K562 (cell line): ENCODE data around the gene CPS1. TPM values are rescaled to one million over a fixed set of nuclear protein-coding genes. Genes with fewer than 3 reads are reported as not detected.

Source experiments
- ATAC-seq: fragments of 200-7000 bp; cut with Tn5 transposase; 3 replicates; pipeline ENCODE4 v1.9.1; 2020; ENCODE audit warnings: moderate library complexity
- BruUV-seq: library from RNA; stranded (reverse); fragments of 400-500 nt; replicated peaks from 2 replicates; lab custom pipeline; 2021; lab: Mats Ljungman, UMichigan
- CTCF ChIA-PET: fragments of 300-600 bp; formaldehyde crosslinking; extraction: SDS; loops from one replicate; lab custom pipeline; 2021; ENCODE audit warnings: low intra/inter-chr PET ratio; lab: Yijun Ruan, JAX
- POLR2A ChIA-PET: fragments of 300-600, 350-650 bp; sonication (Branson Sonifier 250); formaldehyde crosslinking; extraction: SDS; loops from one replicate; lab custom pipeline; 2021; ENCODE audit warnings: antibody characterized with exemption, inconsistent platforms; lab: Yijun Ruan, JAX
- DNase-seq, 4 experiments: peaks; one replicate each; pipeline versions ENCODE4 v3.0.0 to v3.0.0-alpha.2; 2011 to 2018; ENCODE audit warnings: low spot score in 3 of 4, mixed read lengths in 3 of 4; ENCODE audit errors: extremely low read depth in 1 of 4
- FAIRE-seq: peaks from 2 replicates; lab custom pipeline; 2011; peaks lifted over from hg19 to GRCh38; lab: Jason Lieb, UNC
- H2AFZ ChIP-seq: 2 replicates; pipeline ENCODE4 v1.6.0; 2011; ENCODE audit warnings: low read depth, low read length, control low read depth, inconsistent platforms
- H3K27ac ChIP-seq: fragments of 200-600 bp; 3 replicates; pipeline ENCODE4 v1.8.0; 2011; ENCODE audit warnings: low read depth, mild to moderate bottlenecking, control low read depth, inconsistent platforms, low read length, moderate library complexity, mixed read lengths; ENCODE audit errors: extremely low read depth
- H3K27me3 ChIP-seq, 2 experiments: fragments of 300-600 bp in 1 of 2; 2 replicates in 1 of 2; 3 replicates in 1 of 2; pipeline versions ENCODE4 v1.6.0 to v1.8.0; 2011; ENCODE audit warnings: inconsistent platforms in 2 of 2, low read length in 2 of 2, mild to moderate bottlenecking in 1 of 2, mixed read lengths in 1 of 2, moderate library complexity in 1 of 2; ENCODE audit not compliant: control insufficient read depth in 2 of 2, insufficient read depth in 2 of 2
- H3K36me3 ChIP-seq: fragments of 300-600 bp; 3 replicates; pipeline ENCODE4 v1.8.0; 2011; ENCODE audit warnings: mild to moderate bottlenecking, low read length, inconsistent platforms; ENCODE audit not compliant: control insufficient read depth, insufficient read depth
- H3K4me1 ChIP-seq, 2 experiments: fragments of 200-600 bp in 1 of 2; replicated peaks in 1 of 2; 2 replicates in 1 of 2; 3 replicates in 1 of 2; pipeline versions ENCODE4 v1.5.1 to v1.8.0; 2011; ENCODE audit warnings: inconsistent platforms in 2 of 2, low read length in 2 of 2, mild to moderate bottlenecking in 1 of 2, mixed read lengths in 1 of 2, moderate library complexity in 1 of 2; ENCODE audit not compliant: control insufficient read depth in 2 of 2, insufficient read depth in 2 of 2
- H3K4me2 ChIP-seq: 2 replicates; pipeline ENCODE4 v1.6.1; 2011; ENCODE audit warnings: low read length, control low read depth, inconsistent platforms, mixed read lengths; ENCODE audit not compliant: insufficient read depth
- H3K4me3 ChIP-seq: fragments of 200-600 bp; sonication (generic), shearing (Covaris generic); 2 replicates; pipeline ENCODE4 v1.5.1; 2016; ENCODE audit warnings: control low read depth, inconsistent platforms
- H3K79me2 ChIP-seq: fragments of 200-600 bp; 3 replicates; pipeline ENCODE4 v1.8.0; 2011; ENCODE audit warnings: low read length, inconsistent platforms; ENCODE audit not compliant: control insufficient read depth, insufficient read depth
- H3K9ac ChIP-seq, 2 experiments: 2 replicates each; pipeline versions ENCODE4 v1.6.0 to v1.6.1; 2011; ENCODE audit warnings: low read depth in 2 of 2, low read length in 2 of 2, control low read depth in 1 of 2, inconsistent platforms in 1 of 2, mild to moderate bottlenecking in 1 of 2, mixed read lengths in 1 of 2; ENCODE audit not compliant: insufficient read depth in 1 of 2
- H3K9me1 ChIP-seq: one replicate; pipeline ENCODE4 v1.6.0; 2011; ENCODE audit warnings: inconsistent platforms, mild to moderate bottlenecking, low read length, moderate library complexity; ENCODE audit not compliant: control insufficient read depth, insufficient read depth
- H3K9me3 ChIP-seq: replicated peaks from 2 replicates; pipeline ENCODE4 v1.5.1; 2011; ENCODE audit warnings: low read depth, low read length, inconsistent platforms; ENCODE audit not compliant: control insufficient read depth, insufficient read depth
- H4K20me1 ChIP-seq: replicated peaks from 2 replicates; pipeline ENCODE4 v1.6.1; 2011; ENCODE audit warnings: low read length, inconsistent platforms, mixed read lengths; ENCODE audit not compliant: control insufficient read depth, insufficient read depth
- CEBPB ChIP-seq: fragments of 450-650 bp; IDR thresholded peaks from 2 replicates; pipeline ENCODE4 v1.6.1; 2016; ENCODE audit warnings: missing genetic modification characterization, missing compliant biosample characterization
- FOXA3 ChIP-seq, 2 experiments: fragments of 450-650 bp in 1 of 2; sonication (generic) in 1 of 2; formaldehyde crosslinking; IDR thresholded peaks in 1 of 2; conservative IDR thresholded peaks in 1 of 2; 2 replicates each; pipeline versions ENCODE4 v1.4.0 to v1.8.0; 2020 to 2022; ENCODE audit warnings: mild to moderate bottlenecking in 2 of 2, missing genetic modification reagents in 1 of 2
- FOXM1 ChIP-seq, 2 experiments: fragments of 450-650 bp in 1 of 2; sonication (generic) in 1 of 2; formaldehyde crosslinking in 1 of 2; IDR thresholded peaks; 2 replicates each; pipeline versions ENCODE4 v1.6.1 to v1.9.0; 2017 to 2022; ENCODE audit warnings: low read depth in 2 of 2, mild to moderate bottlenecking in 2 of 2, missing genetic modification reagents in 1 of 2, moderate library complexity in 1 of 2
- MEF2D ChIP-seq: conservative IDR thresholded peaks from 2 replicates; pipeline ENCODE4 v1.6.1; 2016; ENCODE audit warnings: low read depth, missing genetic modification characterization, missing compliant biosample characterization
- MXI1 ChIP-seq: IDR thresholded peaks from 2 replicates; pipeline ENCODE4 v1.6.1; 2011; ENCODE audit warnings: low read depth, mild to moderate bottlenecking, improper control_type of control experiment, low read length
- NONO ChIP-seq, 2 experiments: fragments of 200-400 bp in 1 of 2; fragments of 450-650 bp in 1 of 2; formaldehyde crosslinking in 1 of 2; IDR thresholded peaks; 2 replicates each; pipeline ENCODE4 v1.6.1; 2017; ENCODE audit warnings: low read depth in 2 of 2, mild to moderate bottlenecking in 2 of 2, moderate library complexity in 2 of 2, low read length in 1 of 2
- PPARD ChIP-seq: fragments of 250-450 bp; sonication (Bioruptor Pico); IDR thresholded peaks from 2 replicates; pipeline ENCODE4 v1.8.0; 2022; ENCODE audit warnings: inconsistent platforms, mild to moderate bottlenecking, moderate library complexity
- PTTG1 ChIP-seq: fragments of 450-650 bp; IDR thresholded peaks from 2 replicates; pipeline ENCODE4 v1.6.1; 2016; ENCODE audit warnings: low read depth, mild to moderate bottlenecking, missing genetic modification characterization, missing compliant biosample characterization
- SAFB2 ChIP-seq: fragments of 200-400 bp; formaldehyde crosslinking; IDR thresholded peaks from 2 replicates; pipeline ENCODE4 v1.6.1; 2018; ENCODE audit warnings: borderline replicate concordance, low read length, low read depth, moderate library complexity; ENCODE audit not compliant: severe bottlenecking
- SNIP1 ChIP-seq: fragments of 450-650 bp; IDR thresholded peaks from 2 replicates; pipeline ENCODE4 v1.7.1; 2017; ENCODE audit warnings: low read depth, mild to moderate bottlenecking
- ZFP36 ChIP-seq: fragments of 150-350 bp; IDR thresholded peaks from 2 replicates; pipeline ENCODE4 v1.6.1; 2018; ENCODE audit warnings: low read length, low read depth; ENCODE audit not compliant: partially characterized antibody
- ZNF354B ChIP-seq: fragments of 250-450 bp; sonication (Bioruptor Pico); IDR thresholded peaks from 2 replicates; pipeline ENCODE4 v1.4.0; 2020
- WGBS: fragments of 100-300 bp; shearing (Covaris generic); methylation state at CpG from one replicate; pipeline ENCODE4 v1.1.6; 2016; ENCODE audit warnings: low coverage, mixed read lengths; ENCODE audit not compliant: insufficient coverage; ENCODE audit errors: missing lambda C conversion rate; 5-methylcytosine and 5-hydroxymethylcytosine counted together
- in situ Hi-C: fragments of 300-500 bp; cut with MboI; formaldehyde crosslinking; loops from 4 replicates; pipeline ENCODE4 v1.15.0; 2018; ENCODE audit warnings: inconsistent platforms, mixed read lengths
- intact Hi-C: fragments of 100-400 bp; cut with micrococcal nuclease; formaldehyde crosslinking; loops from 2 replicates; pipeline ENCODE4 v1.14.2; 2022
- polyA plus RNA-seq, 8 experiments: library from polyadenylated mRNA; depleted of rRNA in 4 of 8; stranded (reverse) in 5 of 8; unstranded in 3 of 8; fragments of >200 nt; fragmentation: Nextera tagmentation in 2 of 8; fragmentation: Illumina TruSeq in 1 of 8; extraction: Ambion mirVana in 2 of 8; extraction: Trizol in 1 of 8; gene quantifications; 2 replicates each; pipeline versions ENCODE4 v1.2.1 to v1.2.3, GENCODE V29; 2011 to 2014; ENCODE audit warnings: inconsistent platforms in 1 of 8, missing spikeins in 1 of 8
- total RNA-seq, 7 experiments: library from RNA; depleted of rRNA in 6 of 7; stranded (reverse); fragments of >200 nt in 6 of 7; fragmentation: Illumina TruSeq in 2 of 7; extraction: Trizol in 2 of 7; gene quantifications; 2 replicates each; pipeline versions ENCODE4 v1.2.1 to v1.2.3, GENCODE V29; 2011 to 2021; ENCODE audit warnings: low replicate concordance in 1 of 7
- TF ChIP-seq, protein P1 (sequence below): fragments of 450-650 bp; formaldehyde crosslinking; IDR thresholded peaks from 2 replicates; pipeline ENCODE4 v1.4.0; 2022; ENCODE audit warnings: missing genetic modification characterization
- TF ChIP-seq, protein P2 (sequence below): sonication (generic); formaldehyde crosslinking; IDR thresholded peaks from 2 replicates; pipeline ENCODE4 v1.8.1; 2023; ENCODE audit warnings: mild to moderate bottlenecking, missing genetic modification reagents
- TF ChIP-seq, protein P3 (sequence below): fragments of 200-800 bp; sonication (Bioruptor generic); IDR thresholded peaks from 2 replicates; pipeline ENCODE4 v1.6.1; 2017; ENCODE audit warnings: missing genetic modification characterization, missing compliant biosample characterization
- TF ChIP-seq, protein P4 (sequence below): conservative IDR thresholded peaks from 2 replicates; pipeline ENCODE4 v1.6.1; 2011; ENCODE audit warnings: low read depth, mild to moderate bottlenecking, low read length; ENCODE audit not compliant: control insufficient read depth

CPS1 gene
- total and polyA plus RNA-seq, 9 of the 15 experiments (the other 6 are each of a cell fraction or from before 2014, with no cell fraction given) = 2.4 to 13.5 (median 6.0) TPM

DNA sequence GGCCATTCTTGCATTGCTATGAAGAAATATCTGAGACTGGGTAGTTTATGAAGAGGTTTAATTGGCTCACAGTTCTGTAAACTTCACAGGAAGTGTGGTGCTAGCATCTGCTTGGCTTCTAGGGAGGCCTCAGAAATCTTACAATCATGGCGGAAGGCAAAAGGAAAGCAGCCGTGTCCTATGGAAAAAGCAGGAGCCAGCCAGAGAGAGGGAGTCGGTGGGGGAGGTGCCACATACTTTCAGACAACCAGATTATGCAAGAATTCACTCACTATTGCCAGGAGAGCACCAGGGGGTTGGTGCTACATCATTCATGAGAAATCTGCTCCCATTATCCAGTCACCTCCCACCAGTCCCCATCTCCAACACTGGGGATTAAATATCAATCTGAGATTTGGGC, 64.1 kb downstream of the CPS1 start:
- H3K4me1 ChIP-seq = no peaks in the 10 kb centered on the region
- no peak overlapping the region for H3K4me3 ChIP-seq
- in situ Hi-C loops (no loop called here), intact Hi-C loops (no loop called here)
- ChIA-PET POLR2A (no interaction called here), CTCF (no interaction called here)
- ATAC-seq (no peak), DNase-seq (no peak), FAIRE-seq (no peak)
- H3K9ac ChIP-seq = no peak overlapping the region
- WGBS = 6% methylated on average over 2 of the region's 3 CpGs
- no peaks in the 10 kb centered on the region for H3K36me3 ChIP-seq
- H3K79me2 ChIP-seq = no peaks in the 10 kb centered on the region
- no peaks in the 10 kb centered on the region for H4K20me1 ChIP-seq
- H3K9me3 ChIP-seq = no peaks in the 10 kb centered on the region
- no peak overlapping the region for H3K27ac ChIP-seq
- BruUV-seq = no TSS peak
- H3K9me1 ChIP-seq = no peaks in the 10 kb centered on the region
- no peak overlapping the region for H2AFZ ChIP-seq
- no peaks in the 10 kb centered on the region for H3K27me3 ChIP-seq
- no peak overlapping the region for H3K4me2 ChIP-seq
- TF ChIP-seq FOXA3 (CRISPR knock-in tag; conservative IDR thresholded peaks at IDR 0.05 in 1 of 2, IDR thresholded peaks at IDR 0.05 in 1 of 2) = no peak
- TF ChIP-seq PPARD (CRISPR knock-in tag) = no peak
- no peak for TF ChIP-seq PTTG1 (tag)
- no peak for TF ChIP-seq NONO (IDR thresholded peaks at IDR 0.05; ENCODE audit: low read depth in 2 of 2, low read length in 1 of 2)
- no peak for TF ChIP-seq FOXM1 (IDR thresholded peaks at IDR 0.05; ENCODE audit: low read depth)
- TF ChIP-seq FOXM1 (CRISPR knock-in tag; IDR thresholded peaks at IDR 0.05; ENCODE audit: low read depth) = no peak
- TF ChIP-seq MEF2D = no peak
- TF ChIP-seq, protein P1, sequence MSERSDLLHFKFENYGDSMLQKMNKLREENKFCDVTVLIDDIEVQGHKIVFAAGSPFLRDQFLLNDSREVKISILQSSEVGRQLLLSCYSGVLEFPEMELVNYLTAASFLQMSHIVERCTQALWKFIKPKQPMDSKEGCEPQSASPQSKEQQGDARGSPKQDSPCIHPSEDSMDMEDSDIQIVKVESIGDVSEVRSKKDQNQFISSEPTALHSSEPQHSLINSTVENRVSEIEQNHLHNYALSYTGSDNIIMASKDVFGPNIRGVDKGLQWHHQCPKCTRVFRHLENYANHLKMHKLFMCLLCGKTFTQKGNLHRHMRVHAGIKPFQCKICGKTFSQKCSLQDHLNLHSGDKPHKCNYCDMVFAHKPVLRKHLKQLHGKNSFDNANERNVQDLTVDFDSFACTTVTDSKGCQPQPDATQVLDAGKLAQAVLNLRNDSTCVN (CRISPR knock-in tag) = no peak
- TF ChIP-seq ZFP36 = no peak
- no peak for TF ChIP-seq ZNF354B (CRISPR knock-in tag)
- TF ChIP-seq, protein P2, sequence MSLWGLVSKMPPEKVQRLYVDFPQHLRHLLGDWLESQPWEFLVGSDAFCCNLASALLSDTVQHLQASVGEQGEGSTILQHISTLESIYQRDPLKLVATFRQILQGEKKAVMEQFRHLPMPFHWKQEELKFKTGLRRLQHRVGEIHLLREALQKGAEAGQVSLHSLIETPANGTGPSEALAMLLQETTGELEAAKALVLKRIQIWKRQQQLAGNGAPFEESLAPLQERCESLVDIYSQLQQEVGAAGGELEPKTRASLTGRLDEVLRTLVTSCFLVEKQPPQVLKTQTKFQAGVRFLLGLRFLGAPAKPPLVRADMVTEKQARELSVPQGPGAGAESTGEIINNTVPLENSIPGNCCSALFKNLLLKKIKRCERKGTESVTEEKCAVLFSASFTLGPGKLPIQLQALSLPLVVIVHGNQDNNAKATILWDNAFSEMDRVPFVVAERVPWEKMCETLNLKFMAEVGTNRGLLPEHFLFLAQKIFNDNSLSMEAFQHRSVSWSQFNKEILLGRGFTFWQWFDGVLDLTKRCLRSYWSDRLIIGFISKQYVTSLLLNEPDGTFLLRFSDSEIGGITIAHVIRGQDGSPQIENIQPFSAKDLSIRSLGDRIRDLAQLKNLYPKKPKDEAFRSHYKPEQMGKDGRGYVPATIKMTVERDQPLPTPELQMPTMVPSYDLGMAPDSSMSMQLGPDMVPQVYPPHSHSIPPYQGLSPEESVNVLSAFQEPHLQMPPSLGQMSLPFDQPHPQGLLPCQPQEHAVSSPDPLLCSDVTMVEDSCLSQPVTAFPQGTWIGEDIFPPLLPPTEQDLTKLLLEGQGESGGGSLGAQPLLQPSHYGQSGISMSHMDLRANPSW (CRISPR knock-in tag) = no peak
- no peak for TF ChIP-seq SNIP1
- no peak for TF ChIP-seq MXI1
- TF ChIP-seq SAFB2 = no peak
- no peak for TF ChIP-seq CEBPB (tag)
- TF ChIP-seq, protein P3, sequence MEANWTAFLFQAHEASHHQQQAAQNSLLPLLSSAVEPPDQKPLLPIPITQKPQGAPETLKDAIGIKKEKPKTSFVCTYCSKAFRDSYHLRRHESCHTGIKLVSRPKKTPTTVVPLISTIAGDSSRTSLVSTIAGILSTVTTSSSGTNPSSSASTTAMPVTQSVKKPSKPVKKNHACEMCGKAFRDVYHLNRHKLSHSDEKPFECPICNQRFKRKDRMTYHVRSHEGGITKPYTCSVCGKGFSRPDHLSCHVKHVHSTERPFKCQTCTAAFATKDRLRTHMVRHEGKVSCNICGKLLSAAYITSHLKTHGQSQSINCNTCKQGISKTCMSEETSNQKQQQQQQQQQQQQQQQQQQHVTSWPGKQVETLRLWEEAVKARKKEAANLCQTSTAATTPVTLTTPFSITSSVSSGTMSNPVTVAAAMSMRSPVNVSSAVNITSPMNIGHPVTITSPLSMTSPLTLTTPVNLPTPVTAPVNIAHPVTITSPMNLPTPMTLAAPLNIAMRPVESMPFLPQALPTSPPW (CRISPR knock-in tag) = no peak
- TF ChIP-seq, protein P4, sequence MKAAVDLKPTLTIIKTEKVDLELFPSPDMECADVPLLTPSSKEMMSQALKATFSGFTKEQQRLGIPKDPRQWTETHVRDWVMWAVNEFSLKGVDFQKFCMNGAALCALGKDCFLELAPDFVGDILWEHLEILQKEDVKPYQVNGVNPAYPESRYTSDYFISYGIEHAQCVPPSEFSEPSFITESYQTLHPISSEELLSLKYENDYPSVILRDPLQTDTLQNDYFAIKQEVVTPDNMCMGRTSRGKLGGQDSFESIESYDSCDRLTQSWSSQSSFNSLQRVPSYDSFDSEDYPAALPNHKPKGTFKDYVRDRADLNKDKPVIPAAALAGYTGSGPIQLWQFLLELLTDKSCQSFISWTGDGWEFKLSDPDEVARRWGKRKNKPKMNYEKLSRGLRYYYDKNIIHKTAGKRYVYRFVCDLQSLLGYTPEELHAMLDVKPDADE = no peak
